ENCODE results near the gene WBP2. TPM values are rescaled to one million over a fixed set of nuclear protein-coding genes. Genes with fewer than 3 reads are reported as not detected.

The WBP2 gene
- total RNA-seq, 1 donor from 2014 or later, result 72.6 TPM

DNA sequence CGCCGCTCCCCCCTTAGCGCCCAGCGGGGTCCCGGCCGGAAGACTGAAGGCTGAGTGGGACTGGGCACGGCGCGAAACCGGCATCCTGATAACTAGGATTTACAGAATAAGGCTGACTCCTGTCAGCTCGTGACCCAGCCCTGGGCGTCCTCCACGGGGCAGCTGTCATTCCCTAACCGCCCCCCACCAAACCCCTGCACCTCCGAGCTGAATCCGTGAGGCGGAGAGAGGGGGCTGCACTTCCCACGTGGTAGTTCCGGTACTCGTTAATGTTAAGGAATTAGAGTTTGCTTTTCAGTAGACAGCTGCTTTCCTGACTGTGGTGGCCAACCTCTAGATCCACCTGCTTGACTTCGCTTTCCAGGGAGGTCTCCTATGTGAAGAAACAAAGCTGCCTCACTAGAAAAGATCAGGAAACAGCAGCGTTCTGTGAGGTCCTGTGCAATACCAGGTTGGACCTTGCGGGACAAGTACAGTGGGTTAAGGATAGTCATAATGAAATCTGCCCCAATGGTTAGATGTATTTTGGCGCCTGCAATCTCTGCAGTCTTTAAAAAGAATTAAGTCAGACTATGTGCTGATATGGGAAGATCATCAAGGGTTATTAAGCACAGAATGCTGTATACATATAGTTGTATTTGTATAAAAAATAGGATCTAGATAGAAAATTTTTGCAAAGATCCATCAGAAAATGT lies 1.1 kb upstream of the WBP2 start:
- Mint-ChIP-seq H3K27ac (ENCODE audit: unreplicated experiment) (peak overlapping the region; percentile 8), H3K9me3 (ENCODE audit: unreplicated experiment) (no peaks in the 10 kb centered on the region), H3K36me3 (ENCODE audit: low read depth, unreplicated experiment) (peaks cover 4% of the 10 kb centered on the region), H3K27me3 (ENCODE audit: low read depth, unreplicated experiment) (no peaks in the 10 kb centered on the region), H3K4me3 (ENCODE audit: unreplicated experiment) (peak overlapping the region; percentile 89), H3K4me1 (ENCODE audit: low read depth, unreplicated experiment) (peaks cover 8% of the 10 kb centered on the region)
- DNase-seq (ENCODE audit: low read depth) (no peak), FAIRE-seq (no peak)
- Histone ChIP-seq H2AFZ (ENCODE audit: low read depth, low read length) (peak overlapping the region; percentile 92), H3K4me1 (ENCODE audit: insufficient read depth, low read length) (peaks cover 26% of the 10 kb centered on the region), H4K20me1 (ENCODE audit: insufficient read depth, low read length) (no peaks in the 10 kb centered on the region), H3K4me2 (ENCODE audit: low read length) (peak overlapping the region; percentile 89), H3K27me3 (ENCODE audit: insufficient read depth, low read length) (no peaks in the 10 kb centered on the region), H3K9me3 (ENCODE audit: insufficient read depth, low read depth, low read length) (no peaks in the 10 kb centered on the region), H3K4me3 (ENCODE audit: insufficient read depth, low read depth, low read length) (peak overlapping the region; percentile 89), H3K27ac (ENCODE audit: low read depth, low read length) (peak overlapping the region; percentile 87), H3K79me2 (ENCODE audit: insufficient read depth, low read length) (peaks cover 7% of the 10 kb centered on the region), H3K36me3 (ENCODE audit: insufficient read depth, low read length) (no peaks in the 10 kb centered on the region), H3K9ac (ENCODE audit: low read length) (peak overlapping the region; percentile 90)
- TF ChIP-seq EZH2 (IDR thresholded peaks at IDR 0.05; ENCODE audit: insufficient read depth, low read length), result no peak
- TF ChIP-seq, protein P1, sequence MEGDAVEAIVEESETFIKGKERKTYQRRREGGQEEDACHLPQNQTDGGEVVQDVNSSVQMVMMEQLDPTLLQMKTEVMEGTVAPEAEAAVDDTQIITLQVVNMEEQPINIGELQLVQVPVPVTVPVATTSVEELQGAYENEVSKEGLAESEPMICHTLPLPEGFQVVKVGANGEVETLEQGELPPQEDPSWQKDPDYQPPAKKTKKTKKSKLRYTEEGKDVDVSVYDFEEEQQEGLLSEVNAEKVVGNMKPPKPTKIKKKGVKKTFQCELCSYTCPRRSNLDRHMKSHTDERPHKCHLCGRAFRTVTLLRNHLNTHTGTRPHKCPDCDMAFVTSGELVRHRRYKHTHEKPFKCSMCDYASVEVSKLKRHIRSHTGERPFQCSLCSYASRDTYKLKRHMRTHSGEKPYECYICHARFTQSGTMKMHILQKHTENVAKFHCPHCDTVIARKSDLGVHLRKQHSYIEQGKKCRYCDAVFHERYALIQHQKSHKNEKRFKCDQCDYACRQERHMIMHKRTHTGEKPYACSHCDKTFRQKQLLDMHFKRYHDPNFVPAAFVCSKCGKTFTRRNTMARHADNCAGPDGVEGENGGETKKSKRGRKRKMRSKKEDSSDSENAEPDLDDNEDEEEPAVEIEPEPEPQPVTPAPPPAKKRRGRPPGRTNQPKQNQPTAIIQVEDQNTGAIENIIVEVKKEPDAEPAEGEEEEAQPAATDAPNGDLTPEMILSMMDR (IDR thresholded peaks at IDR 0.05; ENCODE audit: insufficient read depth, low read depth, low read length), result no peak

DNA sequence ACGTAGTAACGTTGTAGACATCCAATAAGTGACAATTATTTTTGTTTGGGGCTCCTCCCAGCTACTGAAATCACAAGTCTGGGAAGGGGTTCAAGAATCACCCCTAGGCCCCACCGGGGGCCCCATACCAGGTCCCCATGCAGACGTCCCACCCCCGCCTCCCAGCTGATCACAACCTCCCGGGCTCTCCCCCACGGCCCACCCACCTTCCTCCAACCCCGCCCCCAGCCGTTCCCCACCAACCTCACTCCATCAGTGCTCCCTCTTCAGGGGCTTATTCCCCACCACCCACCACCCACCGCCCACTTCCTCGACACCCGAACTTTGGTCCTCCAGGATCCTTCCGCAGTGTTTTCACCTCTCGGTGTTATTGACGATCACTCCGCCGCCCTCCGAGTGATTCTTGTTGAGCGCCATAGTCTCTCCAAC lies 240 bp downstream of the WBP2 start:
- no peak overlapping the region for H2AFZ ChIP-seq (ENCODE audit: low read depth, low read length)
- no peaks in the 10 kb centered on the region for H3K9me3 ChIP-seq (ENCODE audit: insufficient read depth, low read depth, low read length)
- FAIRE-seq, result no peak

More for the DNA sequence above, 240 bp downstream of the WBP2 start:
- H3K4me3 Mint-ChIP-seq (ENCODE audit: unreplicated experiment), result no peak overlapping the region
- H3K27me3 ChIP-seq (ENCODE audit: insufficient read depth, low read length), result no peaks in the 10 kb centered on the region
- peaks cover 3% of the 10 kb centered on the region for H3K36me3 ChIP-seq (ENCODE audit: insufficient read depth, low read length)
- no peak overlapping the region for H3K27ac Mint-ChIP-seq (ENCODE audit: unreplicated experiment)
- no peaks in the 10 kb centered on the region for H4K20me1 ChIP-seq (ENCODE audit: insufficient read depth, low read length)
- peaks cover 8% of the 10 kb centered on the region for H3K36me3 Mint-ChIP-seq (ENCODE audit: low read depth, unreplicated experiment)
- peak overlapping the region; percentile 82 for H3K9ac ChIP-seq (ENCODE audit: low read length)
- DNase-seq (ENCODE audit: low read depth), result no peak
- H3K79me2 ChIP-seq (ENCODE audit: insufficient read depth, low read length), result peaks cover 7% of the 10 kb centered on the region
- H3K4me3 ChIP-seq (ENCODE audit: insufficient read depth, low read depth, low read length), result peak overlapping the region; percentile 89
- peak overlapping the region; percentile 86 for H3K27ac ChIP-seq (ENCODE audit: low read depth, low read length)
- peak overlapping the region; percentile 94 for H3K4me2 ChIP-seq (ENCODE audit: low read length)
- no peaks in the 10 kb centered on the region for H3K9me3 Mint-ChIP-seq (ENCODE audit: unreplicated experiment)
- TF ChIP-seq, protein P1 (IDR thresholded peaks at IDR 0.05; ENCODE audit: insufficient read depth, low read depth, low read length), result no peak
- TF ChIP-seq EZH2 (IDR thresholded peaks at IDR 0.05; ENCODE audit: insufficient read depth, low read length), result no peak
- H3K4me1 ChIP-seq (ENCODE audit: insufficient read depth, low read length), result peaks cover 30% of the 10 kb centered on the region
- no peaks in the 10 kb centered on the region for H3K27me3 Mint-ChIP-seq (ENCODE audit: low read depth, unreplicated experiment)
- H3K4me1 Mint-ChIP-seq (ENCODE audit: low read depth, unreplicated experiment), result peaks cover 8% of the 10 kb centered on the region
